Left lung (tissue), 10 donors: ENCODE measurements around the gene USP35. TPM values are rescaled to one million over a fixed set of nuclear protein-coding genes. Genes with fewer than 3 reads are reported as not detected.

Experiments used
- ATAC-seq: fragments of 200-7000 bp; cut with Tn5 transposase; one replicate; pipeline ENCODE4 v1.9.1; 2020; ENCODE audit warnings: moderate library complexity
- DNase-seq, 4 donors: peaks; one replicate each; pipeline ENCODE4 v3.0.0-alpha.2; 2013 to 2020
- H3K27ac ChIP-seq, 2 donors: fragments of 200-600 bp; sonication (generic) in 1 of 2; one replicate each; pipeline versions ENCODE4 v1.5.0 to v1.8.0; 2020 to 2021
- H3K27me3 ChIP-seq, 2 donors: fragments of 200-600 bp; sonication (generic) in 1 of 2; one replicate each; pipeline versions ENCODE4 v1.5.0 to v1.8.0; 2020 to 2021
- H3K36me3 ChIP-seq, 2 donors: fragments of 200-600 bp; sonication (generic) in 1 of 2; one replicate each; pipeline versions ENCODE4 v1.5.0 to v1.8.0; 2020 to 2021
- H3K4me1 ChIP-seq, 2 donors: fragments of 200-600 bp; one replicate each; pipeline ENCODE4 v1.8.0; 2021
- H3K4me3 ChIP-seq, 2 donors: fragments of 200-600 bp; sonication (generic) in 1 of 2; one replicate each; pipeline versions ENCODE4 v1.5.0 to v1.8.0; 2020 to 2021; ENCODE audit warnings: mild to moderate bottlenecking in 1 of 2
- H3K9me3 ChIP-seq, 2 donors: fragments of 200-600 bp; sonication (generic) in 1 of 2; one replicate each; pipeline versions ENCODE4 v1.5.0 to v1.8.0; 2020 to 2021
- intact Hi-C, 2 donors: fragments of 100-400 bp; cut with DNase I; formaldehyde crosslinking; loops; one replicate each; pipeline versions ENCODE4 v1.11.2 to v1.14.2; 2022
- polyA plus RNA-seq, 6 donors: library from polyadenylated mRNA; unstranded; fragments of 120-200 nt; gene quantifications; one replicate each; pipeline ENCODE4 v1.2.1, GENCODE V29; 2013; ENCODE audit not compliant: insufficient read length in 6 of 6
- total RNA-seq, 2 donors: library from RNA; stranded (reverse); fragmentation: NEBNext Ultra II Directional; extraction: Animal tissue kit (Norgen Biotek cat#: 25700); gene quantifications; one replicate each; pipeline ENCODE4 v1.2.1, GENCODE V29; 2021
- TF ChIP-seq, protein P1 (sequence below), 2 donors: fragments of 200-600 bp; sonication (generic) in 1 of 2; IDR thresholded peaks; one replicate each; pipeline versions ENCODE4 v1.5.0 to v1.8.0; 2021; ENCODE audit warnings: antibody characterized with exemption in 2 of 2
- donor health status: DM: no; HTN: yes; CAD: no.
- donor health status: DM: no; HTN: no; CAD: no.

Gene USP35
- total and polyA plus RNA-seq, 8 donors, result 5.8 to 8.2 (median 6.9) TPM

DNA sequence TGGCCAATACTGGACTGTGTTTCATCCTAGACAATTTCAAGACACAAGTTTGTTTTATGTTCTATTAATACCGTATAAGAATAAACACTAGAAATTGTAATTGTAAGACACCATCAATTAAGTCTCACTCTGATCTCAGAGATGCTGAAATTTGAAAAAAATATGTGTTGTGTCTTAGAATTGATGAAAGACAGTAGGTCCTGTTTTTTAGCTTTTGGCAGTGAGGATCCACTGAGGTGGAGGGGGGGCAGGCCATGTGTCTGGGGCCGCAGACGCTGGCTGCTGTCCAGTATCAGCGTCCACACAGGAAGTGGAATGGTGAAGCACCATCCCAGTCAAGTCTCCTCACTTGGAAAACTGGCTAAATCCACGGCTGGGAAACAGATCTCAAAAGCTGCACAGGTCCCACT lies 26.8 kb upstream of the USP35 start:
- H3K4me1 ChIP-seq, result no peaks in the 10 kb centered on the region
- no peaks in the 10 kb centered on the region for H3K9me3 ChIP-seq
- no peak overlapping the region for H3K4me3 ChIP-seq
- no peak for ATAC-seq
- no peak overlapping the region for H3K27ac ChIP-seq
- DNase-seq, result peak in 1 of 4 donors; percentile 43
- no peaks in the 10 kb centered on the region for H3K36me3 ChIP-seq
- intact Hi-C loops, result no loop called here
- no peaks in the 10 kb centered on the region for H3K27me3 ChIP-seq
- TF ChIP-seq, protein P1, sequence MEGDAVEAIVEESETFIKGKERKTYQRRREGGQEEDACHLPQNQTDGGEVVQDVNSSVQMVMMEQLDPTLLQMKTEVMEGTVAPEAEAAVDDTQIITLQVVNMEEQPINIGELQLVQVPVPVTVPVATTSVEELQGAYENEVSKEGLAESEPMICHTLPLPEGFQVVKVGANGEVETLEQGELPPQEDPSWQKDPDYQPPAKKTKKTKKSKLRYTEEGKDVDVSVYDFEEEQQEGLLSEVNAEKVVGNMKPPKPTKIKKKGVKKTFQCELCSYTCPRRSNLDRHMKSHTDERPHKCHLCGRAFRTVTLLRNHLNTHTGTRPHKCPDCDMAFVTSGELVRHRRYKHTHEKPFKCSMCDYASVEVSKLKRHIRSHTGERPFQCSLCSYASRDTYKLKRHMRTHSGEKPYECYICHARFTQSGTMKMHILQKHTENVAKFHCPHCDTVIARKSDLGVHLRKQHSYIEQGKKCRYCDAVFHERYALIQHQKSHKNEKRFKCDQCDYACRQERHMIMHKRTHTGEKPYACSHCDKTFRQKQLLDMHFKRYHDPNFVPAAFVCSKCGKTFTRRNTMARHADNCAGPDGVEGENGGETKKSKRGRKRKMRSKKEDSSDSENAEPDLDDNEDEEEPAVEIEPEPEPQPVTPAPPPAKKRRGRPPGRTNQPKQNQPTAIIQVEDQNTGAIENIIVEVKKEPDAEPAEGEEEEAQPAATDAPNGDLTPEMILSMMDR (IDR thresholded peaks at IDR 0.05), result no peak

DNA sequence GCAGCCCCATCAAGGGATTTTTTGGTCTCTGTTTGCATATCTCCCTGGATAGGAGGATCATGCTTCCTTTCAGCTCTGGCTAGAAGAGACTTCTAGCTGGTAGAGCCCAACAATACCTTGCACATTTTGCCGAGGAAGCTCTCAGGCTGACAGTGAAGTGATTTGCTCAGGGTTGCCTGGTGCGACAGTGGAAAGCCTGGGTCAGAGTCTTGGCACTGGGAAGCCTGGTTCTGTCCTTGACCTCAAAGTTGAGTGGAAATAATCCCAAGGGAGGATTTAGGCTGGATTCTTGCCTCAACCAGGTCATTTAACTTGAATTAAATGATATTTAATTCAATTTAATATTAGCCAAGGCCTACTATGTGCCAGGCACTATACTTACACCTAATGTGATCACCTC lies 24.9 kb upstream of the USP35 start:
- ATAC-seq (no peak), DNase-seq (no peak)
- H3K4me3 ChIP-seq, result no peak overlapping the region
- H3K4me1 ChIP-seq, result peaks cover 0 to 5% of the 10 kb centered on the region in 2 donors
- H3K36me3 ChIP-seq, result no peaks in the 10 kb centered on the region
- no peaks in the 10 kb centered on the region for H3K27me3 ChIP-seq
- no peak overlapping the region for H3K27ac ChIP-seq
- TF ChIP-seq, protein P1 (IDR thresholded peaks at IDR 0.05), result no peak
- H3K9me3 ChIP-seq, result no peaks in the 10 kb centered on the region
- intact Hi-C loops, result no loop called here

DNA sequence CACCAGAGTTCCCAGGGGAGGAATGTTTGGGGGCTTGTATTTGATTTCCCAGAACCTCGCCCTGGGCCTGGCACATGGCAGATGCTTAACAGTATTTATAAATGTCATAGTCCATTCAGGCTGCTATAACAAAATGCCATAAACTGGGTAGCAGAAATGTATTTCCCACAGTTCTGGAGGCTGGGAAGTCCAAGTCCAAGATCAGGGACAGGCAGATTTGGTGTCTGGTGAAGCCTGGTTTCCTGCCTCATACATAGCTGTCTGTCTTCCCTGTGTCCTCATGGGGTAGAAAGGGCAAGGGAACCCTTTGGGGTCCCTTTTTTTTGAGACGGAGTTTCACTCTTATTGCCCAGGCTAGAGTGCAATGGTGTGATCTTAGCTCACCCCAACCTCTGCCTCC lies 24.2 kb upstream of the USP35 start:
- DNase-seq (no peak), ATAC-seq (no peak)
- Histone ChIP-seq H3K27me3 (no peaks in the 10 kb centered on the region), H3K4me3 (no peak overlapping the region), H3K27ac (no peak overlapping the region), H3K4me1 (peaks cover 0 to 11% of the 10 kb centered on the region in 2 donors), H3K9me3 (no peaks in the 10 kb centered on the region), H3K36me3 (no peaks in the 10 kb centered on the region)
- TF ChIP-seq, protein P1 (IDR thresholded peaks at IDR 0.05), result no peak
- intact Hi-C loops, result no loop called here

DNA sequence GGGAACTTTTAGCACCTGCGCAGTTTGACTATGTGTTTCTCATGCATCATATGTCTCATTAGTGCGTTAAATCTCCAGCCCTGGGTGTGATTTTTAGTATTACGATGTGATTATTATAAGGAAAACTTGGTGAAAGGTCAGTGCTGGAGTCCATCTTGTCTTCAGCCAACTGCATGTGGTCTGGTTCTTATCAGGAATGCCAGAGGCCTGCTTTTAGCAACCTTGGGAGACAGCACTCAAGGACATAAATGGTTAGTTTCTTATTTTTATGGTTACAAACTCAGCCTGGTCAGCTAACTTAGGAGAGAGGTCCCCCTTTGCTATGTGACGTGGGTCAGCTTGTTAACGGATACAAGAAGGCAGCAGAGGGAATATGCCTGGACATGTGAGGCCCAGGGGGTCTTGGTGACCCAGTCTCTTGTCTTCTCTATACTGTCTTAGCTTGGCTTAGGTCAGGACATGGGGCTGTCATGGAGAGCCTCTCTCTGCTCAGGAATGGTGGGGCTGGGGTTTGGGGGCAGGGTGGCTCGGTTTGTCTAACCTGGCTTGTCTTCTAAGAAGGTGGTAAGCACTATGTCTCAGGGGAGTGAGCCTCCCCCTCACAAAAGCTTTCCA lies 21.8 kb upstream of the USP35 start:
- H3K27me3 ChIP-seq, result no peaks in the 10 kb centered on the region
- intact Hi-C loops, result no loop called here
- H3K27ac ChIP-seq, result no peak overlapping the region
- no peak overlapping the region for H3K4me3 ChIP-seq
- H3K9me3 ChIP-seq, result no peaks in the 10 kb centered on the region
- DNase-seq (no peak), ATAC-seq (no peak)
- TF ChIP-seq, protein P1 (IDR thresholded peaks at IDR 0.05), result no peak
- peaks cover 0 to 4% of the 10 kb centered on the region in 2 donors for H3K36me3 ChIP-seq
- peaks cover 0 to 11% of the 10 kb centered on the region in 2 donors for H3K4me1 ChIP-seq

DNA sequence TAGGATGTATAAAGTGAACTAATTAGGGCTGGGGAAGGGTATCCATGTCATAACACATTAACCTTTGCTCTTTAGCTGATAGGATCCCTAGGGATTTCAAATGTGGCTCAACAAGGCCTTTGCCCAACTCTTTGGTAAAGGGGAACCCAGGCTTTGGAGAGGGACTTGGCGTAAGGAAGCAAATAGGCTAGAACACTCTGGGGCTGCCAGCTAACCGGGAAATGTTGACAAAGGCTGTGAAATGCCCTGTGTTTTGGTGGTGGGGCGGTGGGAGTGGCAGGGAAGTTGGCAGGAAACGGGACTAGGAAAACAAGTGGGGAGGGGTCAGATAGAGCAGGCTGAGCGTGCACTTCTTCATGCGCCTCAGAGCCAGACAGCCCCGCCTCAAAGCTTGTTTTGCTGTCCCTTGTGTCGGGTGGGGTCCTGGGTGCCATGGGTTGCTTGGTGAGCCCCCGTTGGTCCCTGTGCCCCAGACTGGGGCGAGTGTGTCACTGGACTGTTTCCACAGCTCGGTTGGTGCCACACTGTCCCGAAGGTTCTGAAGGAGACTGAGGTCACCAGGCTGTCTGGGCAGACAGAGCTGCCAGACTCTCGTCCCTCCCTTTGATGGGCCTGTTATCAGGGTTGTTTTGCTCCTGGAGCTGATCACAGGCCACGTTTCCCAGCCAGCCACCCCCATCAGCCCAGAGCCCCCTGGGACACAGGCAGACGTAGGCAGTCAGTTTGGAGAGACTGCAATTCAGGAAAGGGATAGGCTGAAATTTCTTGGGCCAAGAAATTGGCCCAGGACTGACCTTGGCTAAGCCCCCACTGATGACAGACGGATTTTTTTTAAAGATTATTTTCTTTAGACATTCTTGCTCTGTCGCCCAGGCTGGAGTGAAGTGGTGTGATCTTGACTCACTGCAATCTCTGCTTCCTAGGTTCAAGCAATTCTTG lies 19.9 kb upstream of the USP35 start:
- Histone ChIP-seq H3K9me3 (no peaks in the 10 kb centered on the region), H3K27ac (peak overlapping the region; percentile 70 to 72), H3K36me3 (peaks cover 0 to 23% of the 10 kb centered on the region in 2 donors), H3K4me3 (no peak overlapping the region), H3K27me3 (no peaks in the 10 kb centered on the region), H3K4me1 (peaks cover 0 to 11% of the 10 kb centered on the region in 2 donors)
- TF ChIP-seq, protein P1 (IDR thresholded peaks at IDR 0.05), result no peak
- DNase-seq (peak in 2 of 4 donors; percentile 38 to 71), ATAC-seq (peak; percentile 65)
- intact Hi-C loops, result no loop called here
